Esophagus muscularis mucosa (tissue), 4 donors: ENCODE data around the gene SYT17. TPM values are rescaled to one million over a fixed set of nuclear protein-coding genes. Genes with fewer than 3 reads are reported as not detected.
A peak's percentile ranks its signal among the peaks of the same experiment; 100 is the strongest.

ENCODE experiments used
- DNase-seq: peaks from one replicate; pipeline ENCODE4 v3.0.0-alpha.2; 2017; ENCODE audit errors: extremely low spot score
- H3K27ac ChIP-seq, 4 donors: fragments of 200-600 bp; sonication (generic); replicated peaks in 1 of 4; 1 replicate in 3 of 4; 2 replicates in 1 of 4; pipeline ENCODE4 v1.5.1; 2016 to 2019; ENCODE audit warnings: mild to moderate bottlenecking in 1 of 4
- H3K27me3 ChIP-seq, 4 donors: fragments of 200-600 bp; sonication (generic); one replicate each; pipeline versions ENCODE4 v1.5.1 to v1.6.0; 2016 to 2019
- H3K36me3 ChIP-seq, 4 donors: fragments of 200-600 bp; sonication (generic); one replicate each; pipeline ENCODE4 v1.5.1; 2016 to 2019
- H3K4me1 ChIP-seq, 4 donors: fragments of 200-600 bp; sonication (generic); one replicate each; pipeline ENCODE4 v1.5.1; 2016 to 2019
- H3K4me3 ChIP-seq, 4 donors: fragments of 200-600 bp; sonication (generic); 1 replicate in 2 of 4; 2 replicates in 2 of 4; pipeline ENCODE4 v1.5.1; 2016 to 2019; ENCODE audit warnings: mild to moderate bottlenecking in 4 of 4, moderate library complexity in 1 of 4
- H3K9me3 ChIP-seq, 4 donors: fragments of 200-600 bp; sonication (generic); 1 replicate in 3 of 4; 2 replicates in 1 of 4; pipeline ENCODE4 v1.5.1; 2016 to 2019
- EP300 ChIP-seq: sonication (generic); formaldehyde crosslinking; IDR thresholded peaks from one replicate; pipeline ENCODE4 v1.6.1; 2017; ENCODE audit warnings: antibody characterized with exemption
- POLR2A ChIP-seq: fragments of 450-650 bp; IDR thresholded peaks from one replicate; pipeline ENCODE4 v1.6.1; 2017; ENCODE audit warnings: antibody characterized with exemption, moderate library complexity, mild to moderate bottlenecking, low read depth
- POLR2AphosphoS5 ChIP-seq, 2 donors: sonication (generic); formaldehyde crosslinking; IDR thresholded peaks; one replicate each; pipeline ENCODE4 v1.6.1; 2017; ENCODE audit warnings: antibody characterized with exemption in 2 of 2
- WGBS: methylation state at CpG from one replicate; pipeline ENCODE4 v1.1.5; 2018; 5-methylcytosine and 5-hydroxymethylcytosine counted together
- intact Hi-C: fragments of 100-400 bp; cut with DNase I; formaldehyde crosslinking; loops from one replicate; pipeline ENCODE4 v1.15.1; 2023
- total RNA-seq, 4 donors: library from RNA; depleted of rRNA; stranded (reverse); fragments of >200 nt; gene quantifications; one replicate each; pipeline versions ENCODE4 v1.1.0 to v1.2.1, GENCODE V29; 2016
- TF ChIP-seq, protein P1 (sequence below), 3 experiments: fragments of 200-600 bp in 2 of 3; fragments of 450-650 bp in 1 of 3; sonication (generic) in 2 of 3; IDR thresholded peaks; one replicate each; pipeline ENCODE4 v1.5.1; 2017 to 2019; ENCODE audit warnings: antibody characterized with exemption in 3 of 3, mild to moderate bottlenecking in 2 of 3, moderate library complexity in 1 of 3

SYT17 gene
- total RNA-seq, 4 donors from 2014 or later = 5.0 to 8.7 (median 6.2) TPM

DNA sequence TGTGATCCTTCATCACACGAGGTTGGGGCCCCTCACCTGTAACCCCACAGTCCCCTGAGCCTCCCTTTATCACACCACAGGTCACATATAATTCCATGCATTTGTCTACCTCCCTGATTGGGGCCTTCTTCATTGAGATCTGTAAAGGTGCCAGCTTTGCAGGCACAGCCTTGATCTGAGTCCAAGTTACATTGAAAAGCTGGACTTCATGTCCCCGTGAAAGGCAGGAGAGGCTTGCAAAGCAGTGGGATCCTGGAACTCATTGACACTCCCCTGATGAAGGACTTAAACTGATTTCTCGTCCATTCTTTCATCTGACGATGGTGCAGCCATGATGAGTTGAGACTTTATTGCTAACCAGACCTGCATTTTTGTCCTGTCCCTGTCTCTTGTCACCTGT lies 3.8 kb upstream of the SYT17 start:
- WGBS = 78% methylated on average over 4 of the region's 4 CpGs
- TF ChIP-seq, protein P1, sequence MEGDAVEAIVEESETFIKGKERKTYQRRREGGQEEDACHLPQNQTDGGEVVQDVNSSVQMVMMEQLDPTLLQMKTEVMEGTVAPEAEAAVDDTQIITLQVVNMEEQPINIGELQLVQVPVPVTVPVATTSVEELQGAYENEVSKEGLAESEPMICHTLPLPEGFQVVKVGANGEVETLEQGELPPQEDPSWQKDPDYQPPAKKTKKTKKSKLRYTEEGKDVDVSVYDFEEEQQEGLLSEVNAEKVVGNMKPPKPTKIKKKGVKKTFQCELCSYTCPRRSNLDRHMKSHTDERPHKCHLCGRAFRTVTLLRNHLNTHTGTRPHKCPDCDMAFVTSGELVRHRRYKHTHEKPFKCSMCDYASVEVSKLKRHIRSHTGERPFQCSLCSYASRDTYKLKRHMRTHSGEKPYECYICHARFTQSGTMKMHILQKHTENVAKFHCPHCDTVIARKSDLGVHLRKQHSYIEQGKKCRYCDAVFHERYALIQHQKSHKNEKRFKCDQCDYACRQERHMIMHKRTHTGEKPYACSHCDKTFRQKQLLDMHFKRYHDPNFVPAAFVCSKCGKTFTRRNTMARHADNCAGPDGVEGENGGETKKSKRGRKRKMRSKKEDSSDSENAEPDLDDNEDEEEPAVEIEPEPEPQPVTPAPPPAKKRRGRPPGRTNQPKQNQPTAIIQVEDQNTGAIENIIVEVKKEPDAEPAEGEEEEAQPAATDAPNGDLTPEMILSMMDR (IDR thresholded peaks at IDR 0.05) = no peak
- TF ChIP-seq POLR2AphosphoS5 (IDR thresholded peaks at IDR 0.05) (no peak), POLR2A (no peak)
- H3K27ac ChIP-seq = no peak overlapping the region
- no peak for DNase-seq
- intact Hi-C loops = no loop called here
- peaks cover 0 to 4% (median 0%) of the 10 kb centered on the region in 4 donors for H3K9me3 ChIP-seq
- H3K4me1 ChIP-seq = peaks cover 14 to 23% (median 22%) of the 10 kb centered on the region in 4 donors
- H3K4me3 ChIP-seq = no peak overlapping the region
- H3K27me3 ChIP-seq = peaks cover 0 to 28% (median 8%) of the 10 kb centered on the region in 4 donors
- H3K36me3 ChIP-seq = no peaks in the 10 kb centered on the region

DNA sequence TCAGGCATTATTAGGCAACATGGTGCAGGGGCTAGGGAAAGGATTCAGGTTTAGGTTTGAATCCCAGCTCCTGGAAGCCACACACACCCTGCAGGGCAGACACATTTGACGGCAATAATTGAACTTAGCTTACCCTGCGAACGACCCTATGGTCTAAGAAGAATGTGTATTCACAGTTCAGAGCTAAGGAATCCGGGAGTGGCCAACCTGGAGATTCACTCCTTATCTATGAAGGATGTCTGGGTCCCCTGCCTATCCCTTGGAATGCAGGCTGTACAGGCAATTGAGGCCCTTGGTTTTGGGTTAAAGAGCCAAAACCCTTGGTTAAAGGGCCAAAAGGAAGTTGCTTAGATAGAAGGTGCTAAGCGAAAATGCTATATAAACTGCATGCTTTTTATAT lies 2.9 kb upstream of the SYT17 start:
- Histone ChIP-seq H3K36me3 (no peaks in the 10 kb centered on the region), H3K27ac (no peak overlapping the region), H3K4me3 (no peak overlapping the region), H3K27me3 (peaks cover 0 to 30% (median 9%) of the 10 kb centered on the region in 4 donors), H3K4me1 (peaks cover 14 to 25% (median 23%) of the 10 kb centered on the region in 4 donors), H3K9me3 (peaks cover 0 to 4% (median 0%) of the 10 kb centered on the region in 4 donors)
- intact Hi-C loops = no loop called here
- TF ChIP-seq POLR2A = no peak
- no peak for TF ChIP-seq EP300
- TF ChIP-seq, protein P1 (IDR thresholded peaks at IDR 0.05) = no peak
- no peak for TF ChIP-seq POLR2AphosphoS5 (IDR thresholded peaks at IDR 0.05)
- no peak for DNase-seq
- 76% methylated on average over 5 of the region's 5 CpGs for WGBS

DNA sequence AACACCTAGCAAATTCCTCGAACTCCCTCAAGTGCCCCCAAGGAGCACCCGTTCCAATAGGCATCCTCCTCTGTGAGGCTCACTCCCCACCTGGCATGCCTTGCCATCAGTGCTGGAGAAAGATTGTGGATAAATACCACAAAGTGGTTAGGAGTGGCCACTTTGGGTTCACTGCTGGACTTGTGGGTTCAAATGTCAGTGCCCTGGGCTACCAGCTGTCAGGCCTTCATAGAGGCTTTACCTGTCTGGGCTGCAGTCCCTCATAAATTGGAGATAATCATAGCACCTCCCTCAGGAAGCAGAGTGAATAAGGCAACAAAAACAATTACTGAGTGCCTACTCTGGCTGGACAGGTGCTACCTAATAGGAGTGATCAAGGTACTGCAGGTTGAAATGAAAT lies 1.5 kb upstream of the SYT17 start:
- Histone ChIP-seq H3K9me3 (peaks cover 0 to 4% (median 0%) of the 10 kb centered on the region in 4 donors), H3K36me3 (no peaks in the 10 kb centered on the region), H3K4me1 (peaks cover 14 to 25% (median 23%) of the 10 kb centered on the region in 4 donors), H3K27me3 (peaks cover 0 to 30% (median 9%) of the 10 kb centered on the region in 4 donors), H3K4me3 (no peak overlapping the region), H3K27ac (no peak overlapping the region)
- no peak for TF ChIP-seq POLR2A
- TF ChIP-seq, protein P1 (IDR thresholded peaks at IDR 0.05) = no peak
- no peak for DNase-seq
- intact Hi-C loops = no loop called here
- 87% methylated on average over 2 of the region's 2 CpGs for WGBS

DNA sequence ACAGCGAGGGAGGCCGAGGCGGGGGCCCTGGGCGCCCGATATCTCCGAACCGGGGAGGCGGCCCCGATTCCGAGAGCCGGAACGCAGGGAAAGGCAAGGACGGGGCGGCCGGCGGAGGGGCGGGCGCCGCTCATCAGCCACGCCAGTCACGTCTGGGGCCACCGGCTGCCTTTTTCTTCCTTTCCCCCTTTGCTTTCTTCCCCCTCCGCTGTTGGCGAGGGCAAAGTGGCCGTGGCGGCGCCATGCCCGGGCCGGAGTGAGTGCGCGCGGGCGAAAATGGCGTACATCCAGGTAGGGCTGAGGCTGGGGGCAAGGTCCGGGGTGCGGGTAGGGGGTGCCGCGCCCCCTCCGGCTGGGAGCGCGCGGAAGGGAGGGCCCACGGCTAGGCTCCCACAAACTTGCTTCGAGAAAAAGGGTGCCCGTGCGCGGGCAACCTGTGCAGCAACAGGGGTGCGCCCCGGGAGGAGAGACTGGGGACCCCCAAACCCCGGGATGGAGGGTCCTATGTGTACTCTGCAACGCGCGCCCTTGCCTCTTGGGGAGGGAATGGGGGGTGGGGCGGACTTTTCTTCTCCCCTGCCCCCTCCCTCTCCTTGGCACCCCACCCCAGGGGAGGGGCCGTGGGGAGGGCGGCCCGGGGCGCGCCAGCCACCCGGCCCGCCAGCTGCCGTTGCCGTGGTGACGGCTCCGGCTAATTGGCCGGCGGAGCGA lies 486 bp downstream of the SYT17 start:
- H3K27ac ChIP-seq = peak overlapping the region in 3 of 4 donors; percentile 60 to 72 (median 71)
- 0% methylated on average over 25 of the region's 68 CpGs for WGBS
- H3K27me3 ChIP-seq = peaks cover 0 to 30% (median 9%) of the 10 kb centered on the region in 4 donors
- peaks cover 0 to under 1% (median 0%) of the 10 kb centered on the region in 4 donors for H3K9me3 ChIP-seq
- no peaks in the 10 kb centered on the region for H3K36me3 ChIP-seq
- peaks cover 14 to 25% (median 24%) of the 10 kb centered on the region in 4 donors for H3K4me1 ChIP-seq
- TF ChIP-seq POLR2A (no peak), EP300 (no peak), POLR2AphosphoS5 (IDR thresholded peaks at IDR 0.05) (no peak)
- TF ChIP-seq, protein P1 (IDR thresholded peaks at IDR 0.05) = no peak
- peak overlapping the region; percentile 61 to 80 (median 66) for H3K4me3 ChIP-seq
- intact Hi-C loops = loop anchor here (2.0 kb wide), 1 partner anchor 82 kb away; no protein-coding TSS in a partner anchor
- no peak for DNase-seq
